ENCODE measurements around the gene CTLA4.

DNA sequence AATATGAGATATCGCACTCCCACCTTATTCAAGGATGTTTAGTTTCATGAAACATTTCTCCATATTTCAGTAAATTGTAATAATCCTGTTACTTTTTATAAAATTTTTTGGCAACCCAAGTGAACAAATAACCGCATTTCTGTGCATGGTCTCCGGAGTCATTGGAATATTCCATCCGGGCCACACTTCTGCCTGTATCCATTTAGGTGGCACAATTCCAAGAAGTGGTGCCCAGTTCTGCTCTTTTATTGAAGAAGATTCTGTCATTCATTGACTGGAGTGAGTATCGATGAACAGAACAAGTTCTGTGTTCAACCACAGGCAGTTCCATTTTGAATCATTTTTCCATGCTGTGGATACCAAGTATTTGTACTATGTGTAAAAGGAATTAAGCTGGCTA lies 42.4 kb downstream of the CTLA4 start:
- TF ChIP-seq, protein P1, sequence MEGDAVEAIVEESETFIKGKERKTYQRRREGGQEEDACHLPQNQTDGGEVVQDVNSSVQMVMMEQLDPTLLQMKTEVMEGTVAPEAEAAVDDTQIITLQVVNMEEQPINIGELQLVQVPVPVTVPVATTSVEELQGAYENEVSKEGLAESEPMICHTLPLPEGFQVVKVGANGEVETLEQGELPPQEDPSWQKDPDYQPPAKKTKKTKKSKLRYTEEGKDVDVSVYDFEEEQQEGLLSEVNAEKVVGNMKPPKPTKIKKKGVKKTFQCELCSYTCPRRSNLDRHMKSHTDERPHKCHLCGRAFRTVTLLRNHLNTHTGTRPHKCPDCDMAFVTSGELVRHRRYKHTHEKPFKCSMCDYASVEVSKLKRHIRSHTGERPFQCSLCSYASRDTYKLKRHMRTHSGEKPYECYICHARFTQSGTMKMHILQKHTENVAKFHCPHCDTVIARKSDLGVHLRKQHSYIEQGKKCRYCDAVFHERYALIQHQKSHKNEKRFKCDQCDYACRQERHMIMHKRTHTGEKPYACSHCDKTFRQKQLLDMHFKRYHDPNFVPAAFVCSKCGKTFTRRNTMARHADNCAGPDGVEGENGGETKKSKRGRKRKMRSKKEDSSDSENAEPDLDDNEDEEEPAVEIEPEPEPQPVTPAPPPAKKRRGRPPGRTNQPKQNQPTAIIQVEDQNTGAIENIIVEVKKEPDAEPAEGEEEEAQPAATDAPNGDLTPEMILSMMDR (IDR thresholded peaks at IDR 0.05), result no peak
- no peak for TF ChIP-seq POLR2AphosphoS5 (IDR thresholded peaks at IDR 0.05; ENCODE audit: insufficient read depth in 1 of 2, low read depth in 1 of 2)
